SK-N-MC (cell line): ENCODE data around the gene RAD23A.

Experiments used
- DNase-seq: peaks from one replicate; pipeline ENCODE4 v3.0.0-alpha.2; 2011; ENCODE audit warnings: low read depth, low spot score
- H3K27ac ChIP-seq: fragments of 200-600 bp; sonication (generic); 2 replicates; pipeline ENCODE4 v1.5.1; 2016; ENCODE audit warnings: mixed run types
- H3K36me3 ChIP-seq: fragments of 200-600 bp; sonication (generic); 2 replicates; pipeline ENCODE4 v1.6.1; 2017; ENCODE audit warnings: antibody characterized with exemption, low read length, mixed read lengths; ENCODE audit not compliant: insufficient read depth
- H3K4me3 ChIP-seq: fragments of 200-600 bp; sonication (generic); 2 replicates; pipeline ENCODE4 v1.5.1; 2016
- H3K9ac ChIP-seq: fragments of 200-600 bp; sonication (generic); 2 replicates; pipeline ENCODE4 v1.8.0; 2017; ENCODE audit warnings: mixed run types, mixed read lengths; ENCODE audit not compliant: insufficient read length
- H3K9me3 ChIP-seq: fragments of 200-600 bp; sonication (generic); 2 replicates; pipeline ENCODE4 v1.6.1; 2017; ENCODE audit warnings: low read depth, mild to moderate bottlenecking, antibody characterized with exemption, low read length, moderate library complexity, mixed read lengths
- EZH2 ChIP-seq: fragments of 200-600 bp; sonication (generic); IDR thresholded peaks from one replicate; pipeline ENCODE4 v1.6.1; 2017; ENCODE audit warnings: antibody characterized with exemption
- FOXP2 ChIP-seq: optimal IDR thresholded peaks from 2 replicates; pipeline ENCODE3; 2011; ENCODE audit warnings: mild to moderate bottlenecking, moderate library complexity; ENCODE audit not compliant: insufficient read depth; ENCODE audit errors: extremely low read length, control extremely low read depth
- POLR2AphosphoS5 ChIP-seq: IDR thresholded peaks from 2 replicates; pipeline ENCODE4 v1.6.1; 2012; ENCODE audit warnings: mild to moderate bottlenecking, low read depth, low read length, borderline replicate concordance

RAD23A gene

DNA sequence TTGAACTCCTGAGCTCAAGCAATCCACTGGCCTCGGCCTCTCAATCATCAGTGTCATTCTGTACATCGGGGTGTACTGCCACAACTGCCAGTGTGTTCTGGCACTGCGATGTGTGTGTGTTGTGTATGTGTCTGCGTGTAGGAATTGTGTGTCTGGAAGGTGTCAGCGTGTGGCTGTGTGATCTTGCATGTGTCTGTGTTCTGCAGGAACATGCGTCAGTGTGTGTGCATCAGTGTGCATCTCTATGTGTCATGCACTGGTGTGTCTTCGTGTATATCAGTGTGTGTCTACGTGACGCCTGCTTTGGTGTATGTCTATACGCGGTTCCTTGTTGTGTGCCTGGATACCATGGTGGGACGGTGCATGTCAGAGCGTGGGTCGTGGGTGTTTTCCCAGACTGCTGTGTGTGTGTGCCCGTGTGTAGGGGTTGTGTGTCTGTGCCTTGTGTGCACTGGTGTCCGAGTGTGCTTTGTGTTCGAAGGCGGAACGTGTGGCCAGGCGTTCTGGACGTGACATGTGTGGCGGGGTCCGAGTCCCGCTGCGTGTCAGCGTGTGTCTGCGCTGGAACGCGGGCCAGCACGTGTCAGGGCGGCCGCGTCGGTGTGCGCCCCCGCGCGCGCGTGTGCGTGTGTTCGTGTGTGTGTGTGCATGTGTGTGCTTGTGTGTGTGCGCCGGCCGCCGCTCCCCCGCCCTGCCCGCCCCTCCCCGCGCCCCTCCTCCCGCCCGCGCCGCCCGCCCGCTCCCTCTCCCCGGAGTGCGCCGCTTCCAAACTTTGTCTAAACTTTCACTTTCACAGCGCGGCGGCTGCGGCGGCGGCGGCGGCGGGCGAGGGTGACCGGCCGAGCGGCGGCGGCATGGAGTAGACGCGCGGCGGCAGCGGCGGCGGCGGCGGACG is 49.3 kb downstream of the RAD23A start, which contains the start of gene NFIX:
NFIX (plus strand) TSS at position 775 of the 895 bp plus-strand sequence. CDS start 363 bp downstream, outside the sequence.
- H3K27ac ChIP-seq = no peak within 1 kb of the TSS
- peaks cover 4% of the 10 kb centered on the region; the same call in 1 of the 2 replicates for H3K36me3 ChIP-seq
- no peak for DNase-seq
- H3K9me3 ChIP-seq = no peaks in the 10 kb centered on the region
- peak within 1 kb of the TSS; percentile 88 for H3K9ac ChIP-seq
- peak within 1 kb of the TSS; percentile 92 for H3K4me3 ChIP-seq
- TF ChIP-seq POLR2AphosphoS5 (peak; percentile 29; the same call in 1 of the 2 replicates), EZH2 (no peak)

DNA sequence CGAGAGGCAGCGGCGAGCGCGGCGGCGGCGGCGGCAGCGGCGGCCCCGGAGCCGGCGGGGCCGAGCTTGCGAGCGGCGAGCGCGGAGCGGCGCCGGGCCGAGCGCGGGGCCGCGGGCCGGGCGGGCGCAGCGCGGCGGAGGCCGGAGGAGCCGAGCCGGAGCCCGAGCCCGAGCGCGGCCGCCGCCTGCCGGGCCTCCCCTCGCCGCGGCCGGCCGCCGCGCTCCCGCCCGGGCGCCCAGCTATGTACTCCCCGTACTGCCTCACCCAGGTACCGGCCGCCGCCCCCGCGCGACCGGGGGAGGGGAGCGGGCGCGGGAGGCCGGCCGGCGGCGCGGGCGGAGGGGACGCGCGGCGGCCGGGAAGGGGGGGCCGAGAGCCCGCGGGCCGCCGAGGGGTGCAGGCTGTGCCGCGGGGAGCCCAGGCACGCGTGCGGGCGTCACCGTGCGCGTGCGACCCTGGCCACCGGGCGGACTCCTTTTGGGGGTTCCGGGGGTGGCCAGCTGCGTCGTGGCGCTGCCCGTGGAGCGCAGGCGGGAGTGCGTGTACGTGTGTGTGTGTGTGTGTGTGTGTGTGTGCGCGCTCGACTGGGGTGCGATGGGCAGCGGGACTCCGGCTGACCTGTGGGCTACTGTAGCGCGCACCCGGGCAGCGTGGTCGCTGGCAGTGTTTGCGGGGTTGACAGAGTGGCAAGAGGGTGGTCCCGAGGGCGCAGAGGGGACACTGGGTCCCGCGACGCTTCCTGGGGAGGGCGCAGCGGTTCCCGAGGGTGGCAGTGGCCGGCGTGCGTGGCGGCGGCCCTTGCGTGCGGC is 50.1 kb downstream of the RAD23A start:
- no peaks in the 10 kb centered on the region for H3K9me3 ChIP-seq
- peaks cover 4% of the 10 kb centered on the region; the same call in 1 of the 2 replicates for H3K36me3 ChIP-seq
- H3K27ac ChIP-seq = no peak overlapping the region
- TF ChIP-seq FOXP2 = no peak
- H3K9ac ChIP-seq = peak overlapping the region; percentile 88
- no peak for DNase-seq
- peak overlapping the region; percentile 92 for H3K4me3 ChIP-seq

DNA sequence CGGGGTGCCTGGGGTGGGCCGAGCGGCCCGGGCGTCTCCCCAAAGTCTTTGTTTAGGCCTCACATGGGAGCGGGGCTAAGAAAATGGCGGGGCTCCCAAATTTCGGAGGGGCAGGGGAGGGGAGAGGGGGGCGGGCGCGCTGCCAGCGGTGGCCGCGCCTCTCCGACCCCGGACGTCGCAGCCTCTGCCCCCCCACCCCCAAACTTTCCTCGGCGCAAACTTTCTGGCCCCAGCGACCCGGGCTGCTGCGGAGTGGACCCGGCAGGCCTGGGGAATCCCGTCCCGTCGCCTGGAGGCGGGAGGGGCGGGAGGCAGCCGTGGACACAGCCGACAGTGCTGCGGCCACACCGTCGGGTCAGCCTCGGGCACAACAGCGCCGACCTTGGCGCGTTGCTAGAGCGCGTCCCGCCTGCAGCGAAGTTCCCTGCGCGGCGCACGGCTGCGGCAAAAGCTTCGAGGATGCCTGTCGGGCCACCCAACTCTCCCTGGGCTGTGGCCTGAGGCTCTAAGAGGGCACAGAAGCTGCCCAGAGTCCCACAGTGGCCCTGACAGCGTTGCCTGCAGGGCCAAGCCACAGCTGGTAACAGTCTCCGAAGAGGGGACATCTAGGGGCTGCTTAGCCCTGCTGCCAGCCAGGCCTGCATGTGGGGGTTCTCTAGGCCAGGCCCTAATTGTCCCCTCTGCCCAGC is 50.9 kb downstream of the RAD23A start:
- Histone ChIP-seq H3K27ac (no peak overlapping the region), H3K36me3 (peaks cover 4% of the 10 kb centered on the region; the same call in 1 of the 2 replicates), H3K9ac (peak overlapping the region; percentile 88), H3K9me3 (no peaks in the 10 kb centered on the region), H3K4me3 (peak overlapping the region; percentile 92)
- no peak for TF ChIP-seq FOXP2
- no peak for TF ChIP-seq POLR2AphosphoS5
- no peak for TF ChIP-seq EZH2
- DNase-seq = no peak

DNA sequence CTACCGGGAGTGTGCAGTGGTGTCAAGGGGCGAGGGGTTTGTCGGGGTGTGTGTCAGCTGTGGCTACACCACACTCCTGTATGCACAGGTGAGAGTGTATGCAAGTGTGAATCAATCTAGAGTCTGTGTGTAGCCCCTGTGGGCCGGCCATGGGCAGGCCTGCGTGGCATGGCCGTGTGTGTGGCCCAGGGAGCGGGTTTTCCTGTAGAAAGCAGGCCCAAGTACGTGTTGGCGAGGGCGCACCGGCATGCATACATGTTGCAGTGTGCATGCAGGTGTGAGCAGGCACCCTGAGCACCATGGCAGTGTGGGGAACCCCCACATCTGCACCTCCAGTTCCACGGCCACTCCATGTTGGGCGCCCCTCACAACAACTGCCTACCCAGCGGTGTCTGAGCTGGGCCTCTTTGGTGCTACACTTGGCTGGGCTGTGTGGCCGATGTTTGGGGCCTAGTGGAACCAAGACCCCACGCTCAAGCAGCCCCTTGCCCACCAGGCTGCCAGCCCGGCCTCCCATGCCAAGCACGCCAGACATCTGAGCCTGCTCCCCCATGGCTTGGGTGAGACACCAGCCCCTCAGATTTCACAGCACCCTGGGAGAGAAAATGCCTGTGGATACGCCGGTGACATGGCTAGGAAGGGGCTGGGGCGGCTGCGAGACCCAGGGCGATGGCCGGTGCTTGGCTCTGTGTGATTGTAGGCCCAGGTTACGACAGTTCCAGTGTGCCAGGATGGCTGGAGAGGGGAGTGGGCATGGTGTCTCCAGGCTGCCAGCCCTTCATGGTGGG is 51.7 kb downstream of the RAD23A start:
- Histone ChIP-seq H3K4me3 (peak overlapping the region; percentile 92), H3K27ac (peak overlapping the region; percentile 74), H3K9me3 (no peaks in the 10 kb centered on the region), H3K9ac (peak overlapping the region; percentile 47), H3K36me3 (peaks cover 4% of the 10 kb centered on the region; the same call in 1 of the 2 replicates)
- no peak for TF ChIP-seq FOXP2
- no peak for TF ChIP-seq EZH2
- no peak for TF ChIP-seq POLR2AphosphoS5
- DNase-seq = no peak

DNA sequence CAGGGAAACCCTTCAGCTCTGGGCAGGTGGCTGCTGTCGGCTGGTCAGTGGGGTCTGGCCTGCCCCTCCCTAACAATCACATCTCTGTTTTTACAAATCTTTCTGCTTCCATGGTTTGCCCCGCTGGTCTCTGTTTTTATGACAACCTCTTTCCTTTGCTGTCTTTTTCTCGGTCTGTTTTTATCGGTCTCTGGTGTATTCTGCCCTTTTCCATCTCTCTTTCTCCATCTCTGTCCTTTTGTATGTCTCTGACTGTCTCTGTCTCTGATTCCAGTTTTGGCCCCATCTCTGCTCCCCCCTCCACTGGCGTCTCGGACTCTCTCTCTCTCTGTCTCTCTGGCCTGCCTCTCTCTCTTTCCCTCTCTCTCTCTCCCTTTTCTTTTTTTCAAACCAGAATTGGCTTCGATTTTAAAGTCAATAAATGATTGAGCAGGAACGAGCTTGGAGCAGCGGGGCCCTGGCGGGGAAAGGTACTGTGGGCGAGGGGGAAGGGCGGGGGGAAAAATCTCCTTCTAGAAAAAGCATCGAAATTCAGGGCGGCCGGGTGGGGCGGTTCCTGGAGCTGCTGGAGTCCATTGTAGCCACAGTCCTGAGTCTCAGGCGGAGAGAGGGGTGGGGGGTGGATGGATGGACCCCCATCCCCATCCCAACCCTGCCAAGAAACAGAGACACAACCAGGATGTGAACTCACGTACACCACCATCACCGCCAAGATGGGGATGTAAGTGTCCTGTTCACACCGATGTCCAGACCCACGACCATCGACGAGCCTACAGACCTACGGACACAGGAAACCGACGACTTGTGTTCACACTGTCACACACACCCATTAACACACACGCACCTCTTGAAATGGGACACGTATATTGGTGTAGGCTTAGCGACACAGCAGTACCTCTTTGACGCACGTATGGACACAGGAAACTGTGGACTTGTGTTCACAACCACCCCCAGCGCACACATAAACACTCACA is 52.6 kb downstream of the RAD23A start:
- Histone ChIP-seq H3K36me3 (peaks cover 4% of the 10 kb centered on the region; the same call in 1 of the 2 replicates), H3K9me3 (no peaks in the 10 kb centered on the region), H3K27ac (peak overlapping the region; percentile 74), H3K9ac (no peak overlapping the region), H3K4me3 (no peak overlapping the region)
- TF ChIP-seq POLR2AphosphoS5 (no peak), EZH2 (no peak), FOXP2 (no peak)
- DNase-seq = no peak

DNA sequence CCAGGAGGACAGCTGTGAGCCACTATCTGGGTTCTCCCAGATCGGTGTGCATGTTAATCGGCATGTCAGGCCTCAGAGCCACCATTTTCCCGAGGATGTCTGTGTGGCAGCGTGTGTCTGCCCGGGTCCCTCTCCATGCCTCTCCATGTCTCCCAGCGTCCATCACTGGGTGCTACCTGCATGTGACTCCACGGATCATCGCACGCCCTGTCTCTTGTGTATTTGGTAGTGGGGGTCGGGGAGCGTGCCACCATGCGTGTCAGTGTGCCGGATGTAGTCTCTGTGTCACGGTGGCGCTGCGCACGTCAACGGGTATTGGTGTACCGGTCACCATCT is 55.5 kb downstream of the RAD23A start:
- no peak overlapping the region for H3K27ac ChIP-seq
- H3K9ac ChIP-seq = no peak overlapping the region
- H3K36me3 ChIP-seq = peaks cover 4% of the 10 kb centered on the region; the same call in 1 of the 2 replicates
- no peak for TF ChIP-seq FOXP2
- TF ChIP-seq POLR2AphosphoS5 = no peak
- TF ChIP-seq EZH2 = no peak
- no peak for DNase-seq
- H3K4me3 ChIP-seq = no peak overlapping the region
- H3K9me3 ChIP-seq = no peaks in the 10 kb centered on the region
